HUDEP-2 (cell line): ENCODE measurements around the gene PACS1.

Experiments
- DNase-seq, 76 experiments: peaks; one replicate each; lab custom pipeline; 2025; ENCODE audit not compliant: unreplicated experiment in 76 of 76; lab: John Stamatoyannopoulos, UW

PACS1 gene

GRCh38 chr11:66131937-66132632 is 62.0 kb downstream of the PACS1 start:
- DNase-seq, result no peak

DNA sequence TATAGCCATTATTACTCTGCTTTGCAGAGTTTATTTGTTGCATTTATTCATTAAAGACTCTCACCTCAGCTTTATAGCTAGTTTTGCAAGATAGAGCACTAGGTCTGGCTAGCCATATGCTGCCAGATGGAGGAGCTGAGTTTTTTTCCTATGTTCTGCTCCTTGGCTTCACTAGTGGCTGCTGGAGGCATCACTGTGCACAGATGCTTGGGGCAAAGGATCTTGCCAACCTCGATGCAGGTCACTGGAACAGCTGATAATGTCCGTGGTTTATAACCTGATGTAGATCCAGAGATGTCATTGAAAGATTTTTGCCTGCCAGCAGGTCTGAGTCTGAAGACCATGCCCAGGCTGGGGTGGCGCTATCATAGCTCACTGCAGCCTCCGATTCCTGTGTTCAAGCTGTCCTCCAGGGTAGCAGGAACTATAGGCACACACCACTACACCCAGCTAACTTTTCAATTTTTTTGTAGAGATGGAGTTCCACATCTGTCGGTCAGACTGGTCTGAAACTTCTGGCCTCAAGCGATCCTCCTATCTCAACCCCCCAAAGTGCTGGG is 63.2 kb downstream of the PACS1 start:
- DNase-seq, result no peak

GRCh38 chr11:66136752-66137123 is 66.7 kb downstream of the PACS1 start:
- no peak for DNase-seq

DNA sequence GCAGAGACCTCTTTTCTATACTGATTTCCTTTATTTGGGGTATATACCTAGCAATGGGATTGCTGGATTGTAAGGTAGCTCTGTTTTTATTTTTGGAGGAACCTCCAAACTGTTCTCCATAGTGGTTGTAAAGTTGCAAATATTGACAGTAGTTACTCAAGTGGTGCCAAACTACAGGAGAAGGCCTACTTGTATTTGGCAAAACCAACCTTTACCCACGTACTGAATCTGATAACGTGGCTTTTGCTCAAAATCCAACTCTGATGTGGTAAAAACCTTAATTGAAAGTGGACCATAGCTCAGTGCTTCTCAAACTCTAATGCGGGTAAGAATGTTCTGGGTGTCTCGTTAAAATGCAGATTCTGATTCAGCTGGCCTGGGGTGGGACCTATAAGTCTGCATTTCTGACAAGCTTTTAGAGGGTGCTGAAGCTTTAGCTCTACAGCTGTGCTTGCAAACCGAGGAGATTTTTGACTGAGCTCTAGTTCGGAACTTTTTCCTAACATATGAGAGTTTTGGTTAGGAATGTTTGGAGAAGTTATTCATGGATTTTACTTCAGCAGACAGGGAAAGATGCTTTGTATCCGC is 69.8 kb downstream of the PACS1 start:
- DNase-seq, result no peak

- no peak for DNase-seq
These were observed 72.5 kb downstream of the PACS1 start for GRCh38 chr11:66142370-66143263.

DNA sequence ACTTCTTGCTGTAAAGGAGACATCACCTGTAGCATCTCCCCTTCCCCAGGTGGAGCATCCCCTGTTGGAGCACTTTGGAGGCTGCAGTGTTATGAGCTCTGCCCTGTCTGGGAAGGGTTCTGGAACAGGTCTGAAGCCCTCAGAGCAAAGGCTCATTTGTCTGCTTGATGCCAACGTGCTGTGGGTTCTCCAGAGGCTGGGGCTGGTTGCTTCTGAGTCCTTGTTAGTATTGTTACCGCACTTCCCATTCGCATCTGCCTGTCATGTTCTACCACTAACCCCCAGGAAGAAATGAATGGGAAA is 73.1 kb downstream of the PACS1 start:
- DNase-seq, result no peak

DNA sequence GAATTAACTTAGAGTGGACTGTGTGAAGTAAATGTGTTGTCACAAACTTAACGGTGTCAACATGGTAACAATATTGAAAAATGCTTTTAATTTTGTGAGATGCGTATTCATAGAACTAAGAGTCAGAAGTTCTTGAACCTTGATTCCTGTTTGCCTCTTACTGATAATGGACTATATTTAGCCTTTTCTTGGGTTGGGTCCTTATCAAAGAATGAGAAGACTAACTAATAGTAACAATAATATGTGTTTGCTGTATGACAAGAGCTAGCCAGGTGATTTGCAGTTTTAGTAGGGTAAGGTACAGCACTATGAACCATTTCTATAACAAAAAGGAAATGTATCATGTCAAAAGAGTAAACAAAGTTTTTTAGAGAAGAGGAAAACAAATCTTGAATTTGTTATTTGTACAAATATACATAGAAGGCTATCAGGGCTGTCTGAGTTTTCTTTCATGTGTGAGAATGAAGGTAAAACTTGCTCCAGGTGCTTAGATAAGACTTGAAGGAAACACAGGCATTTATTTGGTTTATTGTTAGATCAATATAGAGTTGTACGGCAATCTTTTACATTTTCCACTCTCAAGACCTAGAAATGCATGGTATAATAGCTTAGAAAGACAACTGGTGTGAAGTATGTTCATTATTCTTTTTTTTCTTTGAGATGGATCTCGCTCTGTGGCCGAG is 74.1 kb downstream of the PACS1 start:
- no peak for DNase-seq

DNA sequence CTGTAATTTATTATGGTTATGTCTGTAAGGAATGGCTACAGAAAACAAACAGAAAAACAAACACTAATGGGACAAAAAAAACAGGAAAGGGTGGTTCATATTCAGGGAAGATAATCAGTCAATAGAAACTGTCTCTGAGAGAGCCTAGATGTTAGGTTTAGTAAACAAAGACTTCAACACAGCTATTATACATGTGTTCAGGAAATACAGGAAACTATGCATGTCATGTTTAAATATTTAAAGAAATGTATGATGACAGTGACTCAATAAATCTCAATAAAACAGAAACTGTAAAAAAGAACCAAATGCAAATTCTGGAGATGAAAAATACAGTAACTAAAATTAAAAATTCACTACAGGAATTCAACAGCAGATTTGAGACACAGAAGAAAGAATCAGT is 76.0 kb downstream of the PACS1 start:
- DNase-seq, result no peak

GRCh38 chr11:66146940-66147339 is 76.9 kb downstream of the PACS1 start:
- DNase-seq, result no peak

DNA sequence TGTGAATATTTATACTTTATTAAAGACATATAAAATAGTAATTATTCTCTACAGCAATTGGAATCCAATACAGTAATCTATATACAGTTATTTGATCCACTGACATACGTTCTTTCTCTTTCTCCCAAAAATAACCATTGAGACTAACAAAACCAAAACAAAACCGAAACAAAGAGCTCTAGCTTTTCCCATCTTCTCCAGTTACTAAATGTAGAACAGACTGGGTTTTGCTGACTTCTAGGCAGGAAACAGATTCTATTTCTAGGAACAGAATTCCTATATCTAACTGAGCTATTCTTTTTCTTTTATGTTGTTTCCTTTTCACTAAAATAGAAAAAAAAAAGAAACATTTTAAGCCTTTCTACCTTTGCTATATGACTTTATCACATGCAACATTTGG is 80.1 kb downstream of the PACS1 start:
- no peak for DNase-seq

DNA sequence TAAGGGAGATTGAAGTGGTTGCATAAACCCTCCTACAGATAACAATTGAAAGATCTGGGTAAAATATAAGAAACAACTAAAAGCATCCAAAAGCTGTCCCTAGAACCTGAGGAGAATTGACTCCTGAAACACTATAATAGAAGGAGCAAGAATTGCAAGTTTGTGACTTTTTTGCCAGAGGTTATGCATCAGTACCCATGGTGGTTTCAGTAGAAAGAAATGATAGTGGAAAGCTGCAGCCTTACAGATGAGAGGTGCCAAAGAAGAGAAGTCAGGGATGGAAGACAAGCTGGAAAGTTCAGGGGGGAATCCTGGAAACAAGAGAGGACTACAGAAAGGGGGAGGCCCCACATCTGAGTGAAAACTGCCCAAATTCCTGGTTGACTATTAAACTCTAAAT is 80.7 kb downstream of the PACS1 start:
- DNase-seq, result no peak

DNA sequence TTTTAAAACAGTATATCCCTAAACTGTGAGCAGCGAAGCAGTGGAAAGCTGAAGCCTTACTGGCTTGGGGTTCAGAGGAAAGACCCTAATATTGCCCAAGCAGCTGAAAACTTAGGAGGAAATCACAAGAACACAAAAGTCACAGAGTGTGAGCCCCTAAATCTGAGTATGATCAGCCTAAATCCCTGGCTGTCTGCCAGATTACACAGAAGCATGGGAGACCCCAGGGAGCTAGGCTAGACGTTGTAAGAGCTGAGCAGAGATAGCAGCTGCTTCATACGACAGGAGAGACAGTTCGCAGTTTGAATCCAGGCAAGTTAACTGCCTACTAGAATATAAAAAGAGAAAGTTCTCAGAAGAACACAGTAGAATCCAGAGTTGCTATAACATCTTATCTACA is 81.2 kb downstream of the PACS1 start:
- DNase-seq, result no peak

GRCh38 chr11:66154109-66154508 is 84.0 kb downstream of the PACS1 start:
- DNase-seq, result no peak

DNA sequence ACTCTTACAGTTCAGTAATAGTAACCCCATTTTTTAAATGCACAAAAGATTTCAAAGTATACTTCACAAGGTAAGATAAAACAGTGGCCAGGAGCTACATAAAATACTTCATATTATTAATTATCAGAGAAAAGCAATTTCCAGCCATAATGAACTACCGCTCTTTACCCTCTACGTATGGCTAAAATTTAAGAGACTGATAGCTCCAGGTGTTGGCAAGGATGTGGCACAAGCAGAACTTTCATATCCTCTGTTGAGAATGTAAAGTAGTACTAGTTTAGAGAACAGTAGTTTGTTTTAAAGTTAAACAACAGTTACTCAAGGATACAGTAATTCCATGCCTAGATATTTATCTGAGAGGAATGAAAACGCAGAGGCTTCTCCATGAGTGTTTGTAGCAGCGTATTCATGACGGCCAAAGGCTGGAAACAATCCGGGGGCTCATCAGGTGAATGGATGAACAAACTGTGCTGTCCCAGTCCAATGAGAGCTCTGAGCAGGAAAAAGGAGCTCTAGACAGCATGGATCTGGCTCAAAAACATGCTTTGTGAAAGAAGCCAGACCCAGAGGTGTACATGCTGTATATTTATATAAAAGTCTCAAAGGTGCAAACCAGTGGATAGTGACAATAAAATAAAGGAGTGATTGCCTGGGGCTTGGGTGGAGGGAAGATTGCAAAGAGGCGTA is 85.5 kb downstream of the PACS1 start:
- DNase-seq, result no peak

DNA sequence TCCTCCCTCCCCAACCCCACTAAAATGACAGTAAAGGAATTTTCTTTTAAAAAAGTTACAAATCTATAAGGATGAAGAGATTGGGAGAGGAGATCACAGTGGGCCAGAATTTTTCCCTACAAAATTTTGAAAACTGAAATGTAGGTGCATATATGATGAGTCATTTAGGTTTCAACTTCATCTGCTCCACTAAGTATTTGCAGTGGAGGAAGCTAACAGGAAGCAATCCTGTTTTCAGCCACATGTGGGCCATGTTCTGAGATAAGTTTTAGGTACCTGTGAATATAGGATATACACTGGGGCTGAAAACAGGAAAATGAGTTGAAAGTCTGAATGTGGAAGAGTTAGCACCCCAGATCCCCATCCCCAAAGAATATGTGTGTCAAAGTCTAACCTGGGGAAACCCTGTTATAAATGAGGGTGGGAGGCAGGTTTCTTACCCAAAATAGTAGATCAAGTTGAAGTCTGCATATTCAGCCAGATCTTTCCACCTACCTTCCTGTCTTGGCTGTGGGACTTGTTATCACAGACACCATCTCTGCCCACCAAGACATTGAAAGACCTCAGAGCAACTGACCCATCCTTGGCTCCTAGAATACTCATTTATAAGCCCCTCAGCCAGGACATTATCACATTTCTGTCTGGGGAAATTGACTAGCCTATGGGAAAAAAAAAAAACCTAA is 87.3 kb downstream of the PACS1 start:
- no peak for DNase-seq

- DNase-seq, result no peak
These were observed 88.1 kb downstream of the PACS1 start for GRCh38 chr11:66158156-66158555.

DNA sequence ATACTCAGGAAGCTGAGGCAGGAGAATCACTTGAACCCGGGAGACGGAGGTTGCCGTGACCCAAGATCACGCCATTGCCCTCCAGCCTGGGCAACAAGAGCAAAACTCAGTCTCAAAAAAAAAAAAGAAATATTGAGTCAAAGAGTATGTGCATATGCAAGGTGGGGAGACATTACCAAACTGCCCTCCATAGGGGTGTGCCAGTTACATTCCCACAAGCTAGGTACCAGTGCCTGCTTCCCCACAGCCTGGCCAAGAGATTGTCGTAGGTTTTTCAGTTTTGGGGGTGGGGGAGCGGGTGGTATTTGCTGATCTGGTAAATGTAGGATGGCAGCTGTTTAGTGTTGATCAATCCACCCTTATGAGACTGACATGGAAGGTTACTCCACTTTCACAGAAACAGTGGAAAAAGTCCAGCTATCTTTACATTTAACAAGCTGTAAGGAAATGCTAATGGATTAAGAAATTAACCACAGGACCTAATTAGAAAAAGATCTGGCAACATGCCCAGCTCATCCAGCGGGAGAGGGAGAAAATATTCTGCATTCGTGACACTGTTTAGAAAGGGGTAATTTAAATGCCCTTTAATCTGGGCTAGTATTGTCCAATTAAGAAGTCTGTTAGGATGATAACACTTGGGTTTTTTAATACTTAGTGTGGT is 89.4 kb downstream of the PACS1 start:
- DNase-seq, result no peak

DNA sequence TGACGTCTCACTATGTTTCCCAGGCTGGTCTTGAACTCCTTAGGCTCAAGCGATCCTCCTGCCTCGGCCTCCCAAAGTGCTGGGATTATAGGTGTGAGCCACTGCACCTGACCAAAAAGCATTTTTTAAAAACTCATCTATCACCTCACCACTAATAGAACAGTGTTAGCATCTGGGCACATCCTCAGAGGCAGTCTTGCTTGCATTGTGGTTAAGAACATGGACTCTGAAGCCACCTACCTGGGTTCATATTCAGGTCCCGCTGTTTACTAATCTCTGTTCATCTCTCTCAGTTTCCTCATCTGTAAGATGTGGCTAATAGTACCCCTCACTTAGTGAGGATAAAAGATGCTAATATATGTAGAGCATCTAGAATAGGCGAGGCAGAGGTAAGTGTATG is 90.6 kb downstream of the PACS1 start:
- no peak for DNase-seq

- DNase-seq, result no peak
These were observed 98.2 kb downstream of the PACS1 start for GRCh38 chr11:66168289-66168688.

- DNase-seq, result no peak
These were observed 102.1 kb downstream of the PACS1 start for GRCh38 chr11:66172146-66172545.
